ENCODE measurements around the gene DGCR6L.
"Not testable (repeated sequence)": the region's sequence is repeated elsewhere in the genome, so short reads cannot be mapped to it uniquely, and the experiment has no call there.

Gene DGCR6L

DNA sequence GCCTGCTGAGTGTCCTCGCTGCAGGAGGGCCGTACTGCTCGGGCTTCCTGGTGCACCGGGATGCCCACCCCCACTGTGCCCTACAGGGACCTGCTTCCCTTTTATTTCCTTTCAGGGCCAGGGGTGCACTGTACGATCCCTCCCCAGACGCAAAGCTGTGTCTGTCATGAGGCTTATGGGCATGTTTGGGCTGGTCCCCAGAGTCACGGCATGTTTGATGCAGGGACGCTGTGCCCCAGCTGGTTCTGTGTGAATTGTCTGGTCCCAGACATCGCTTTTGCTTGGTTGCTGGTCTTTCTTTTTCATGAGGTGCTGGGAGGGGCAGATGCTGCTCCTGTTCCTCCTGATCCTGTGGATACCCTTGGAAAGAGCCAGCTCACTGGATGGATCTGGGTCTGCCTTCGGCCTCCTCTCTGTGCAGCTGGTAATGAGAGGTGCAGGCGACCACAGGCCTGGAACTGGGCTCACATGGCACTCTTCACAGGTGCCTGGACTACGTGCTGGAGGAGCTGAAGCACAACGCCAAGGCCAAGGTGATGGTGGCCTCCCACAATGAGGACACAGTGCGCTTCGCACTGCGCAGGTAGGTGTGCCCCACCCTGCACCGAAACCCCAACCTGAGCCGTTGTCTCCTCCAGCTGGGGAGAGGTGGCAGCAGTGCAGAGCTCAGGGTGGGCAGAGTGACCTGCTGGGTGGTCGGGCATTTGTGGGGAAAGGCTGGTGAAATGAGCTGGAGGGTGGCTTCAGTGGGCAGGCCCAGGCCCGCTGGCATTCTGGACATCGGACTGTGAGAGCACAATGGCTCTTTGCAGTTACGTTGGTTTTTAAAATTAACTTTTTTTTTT lies 10.8 kb downstream of the DGCR6L start:
- DNase-seq, result not testable (repeated sequence)

DNA sequence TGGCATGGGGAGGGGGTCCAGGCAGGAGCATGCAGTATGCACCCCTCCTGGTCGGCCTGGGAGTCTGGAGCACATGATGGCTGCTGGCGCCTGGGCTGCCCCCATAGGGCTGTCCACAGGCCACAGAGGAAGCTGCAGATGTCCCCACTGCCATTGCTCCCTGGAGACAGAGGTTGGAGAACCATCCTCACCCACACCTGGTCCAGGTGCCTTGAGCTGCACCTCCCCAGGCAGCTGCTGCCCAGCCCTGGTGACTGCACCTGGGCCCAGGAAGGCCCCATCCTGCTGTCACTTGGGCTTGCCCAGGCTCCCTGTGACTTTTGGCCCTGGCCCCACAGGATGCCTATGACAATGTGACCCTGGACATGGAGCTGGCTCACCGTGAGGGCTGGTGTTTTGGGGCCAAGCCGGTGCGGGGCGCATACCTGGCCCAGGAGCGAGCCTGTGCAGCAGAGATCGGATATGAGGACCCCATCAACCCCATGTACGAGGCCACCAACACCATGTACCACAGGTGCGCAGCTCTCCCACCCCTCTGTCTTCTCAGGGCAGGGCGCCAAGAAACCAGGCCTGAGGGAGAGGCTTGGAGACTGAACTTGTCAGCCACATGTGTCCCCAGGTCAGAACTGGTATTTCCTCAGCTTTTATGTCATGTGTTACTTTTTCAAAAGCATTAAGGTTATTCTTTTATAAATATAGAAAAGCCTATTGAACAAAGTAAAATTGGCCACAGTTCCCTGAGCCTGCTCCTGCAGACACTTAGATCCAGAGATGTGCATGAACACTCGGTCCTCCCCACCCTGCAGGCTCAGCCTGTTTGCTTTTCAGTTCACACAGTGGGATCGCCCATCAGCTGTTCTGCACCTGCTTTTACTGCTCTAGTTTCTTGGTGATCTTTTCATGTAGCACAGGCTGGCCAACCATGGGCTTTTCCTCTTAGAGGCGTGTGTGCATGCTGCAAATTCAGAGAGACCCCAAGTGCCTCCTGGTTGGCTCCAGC lies 12.1 kb downstream of the DGCR6L start:
- DNase-seq, result not testable (repeated sequence)

DNA sequence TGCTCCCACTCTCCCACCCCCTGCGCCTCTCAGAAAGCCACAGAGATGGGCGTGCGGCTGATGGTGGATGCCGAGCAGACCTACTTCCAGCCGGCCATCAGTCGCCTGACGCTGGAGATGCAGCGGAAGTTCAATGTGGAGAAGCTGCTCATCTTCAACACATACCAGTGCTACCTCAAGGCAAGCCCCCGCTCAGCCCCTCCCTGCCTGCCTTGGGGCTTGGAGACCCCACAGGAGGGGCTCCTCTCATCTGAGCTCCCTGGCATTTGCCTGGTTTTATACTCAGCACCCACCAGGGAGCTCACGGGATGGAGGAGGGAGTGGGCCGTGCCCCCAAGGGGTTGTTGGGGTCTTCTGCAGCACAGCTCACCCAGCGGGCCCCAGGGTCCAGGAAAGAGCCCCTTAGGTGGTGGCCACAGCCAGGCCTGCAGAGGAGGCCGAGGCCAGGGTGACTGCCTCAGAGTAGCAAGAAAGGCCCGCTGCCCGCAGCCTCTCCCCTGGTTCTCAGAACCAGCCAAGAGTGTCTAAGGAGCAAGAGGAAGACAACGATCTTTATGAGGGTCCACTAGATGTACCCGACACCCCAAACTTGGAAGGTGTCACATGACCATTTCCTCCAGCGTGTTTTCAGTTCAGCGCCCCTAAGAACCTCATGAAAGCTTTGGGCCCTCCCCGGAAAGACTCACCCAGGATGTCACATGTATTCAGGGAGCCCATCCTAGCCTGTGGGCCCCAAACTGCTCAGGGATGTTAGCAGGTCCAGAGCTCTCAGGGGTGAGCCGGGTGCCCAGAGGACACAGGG lies 13.0 kb downstream of the DGCR6L start:
- DNase-seq, result not testable (repeated sequence)

DNA sequence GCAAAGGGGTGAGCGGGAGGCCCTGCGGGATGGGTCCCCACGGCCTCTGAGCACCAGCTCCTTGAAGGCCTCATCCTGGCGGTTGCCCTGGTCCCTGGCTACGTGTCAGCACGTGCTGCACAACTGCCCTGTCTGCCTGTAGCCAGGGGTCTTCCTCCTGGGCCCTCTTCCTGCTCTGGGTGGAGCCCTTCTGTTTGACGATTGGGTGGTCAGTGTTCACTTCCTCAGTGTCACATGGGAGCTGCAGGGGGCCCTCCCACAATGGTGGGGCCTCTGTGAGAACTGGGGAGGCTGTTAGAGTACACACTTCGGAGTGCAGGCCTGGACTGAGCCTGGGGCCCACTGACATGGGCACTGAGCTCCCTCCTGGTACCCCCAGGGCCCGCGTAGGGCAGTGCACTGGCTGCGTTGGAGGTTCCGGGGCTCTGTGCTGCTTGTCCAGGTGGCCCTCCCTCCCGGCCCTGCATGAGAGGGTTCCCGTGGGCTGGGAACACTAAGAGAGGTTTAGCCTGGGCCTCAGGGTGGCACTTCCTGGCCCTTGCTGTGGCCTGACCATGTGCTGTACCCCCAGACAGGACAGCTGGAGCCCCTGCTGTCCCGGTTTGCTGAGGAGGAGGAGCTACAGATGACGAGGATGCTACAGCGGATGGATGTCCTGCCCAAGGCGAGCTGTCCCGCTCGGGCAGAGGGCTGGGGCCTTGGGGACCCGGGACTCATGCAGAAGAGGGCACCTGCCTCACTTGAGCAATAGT lies 13.8 kb downstream of the DGCR6L start:
- no peak for DNase-seq

DNA sequence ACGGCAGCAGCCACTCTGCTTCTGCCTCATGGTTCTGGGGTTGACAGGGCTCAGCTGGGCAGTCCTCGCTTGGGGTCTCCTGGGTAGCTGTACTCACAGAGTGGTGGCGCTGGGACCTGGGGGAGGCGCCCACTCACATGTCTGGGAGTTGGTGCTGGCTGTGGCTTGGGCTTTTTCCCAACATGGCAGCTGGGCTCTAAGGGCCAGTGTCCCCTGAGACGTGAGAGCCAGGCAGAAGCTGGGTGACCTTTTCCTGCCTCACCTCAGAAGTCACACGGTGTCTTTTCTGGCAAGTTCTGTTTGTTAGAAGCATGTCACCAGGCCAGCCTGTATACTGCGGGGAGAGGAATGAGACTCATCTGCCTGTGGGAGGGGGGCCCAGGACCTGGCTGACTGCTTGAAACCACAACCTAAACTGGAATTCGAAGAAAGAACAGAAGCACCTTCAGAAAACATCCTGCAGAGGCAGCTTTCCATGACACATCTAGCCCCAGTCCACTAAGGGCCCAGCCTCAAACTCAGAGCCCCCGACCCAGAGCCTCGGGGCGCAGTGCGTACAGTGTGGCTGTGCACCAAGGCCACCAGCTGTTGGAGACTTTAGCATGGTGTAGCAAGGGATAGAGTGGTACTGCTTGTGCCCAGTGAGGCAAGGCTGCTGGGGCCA lies 14.5 kb downstream of the DGCR6L start:
- not testable (repeated sequence) for DNase-seq

DNA sequence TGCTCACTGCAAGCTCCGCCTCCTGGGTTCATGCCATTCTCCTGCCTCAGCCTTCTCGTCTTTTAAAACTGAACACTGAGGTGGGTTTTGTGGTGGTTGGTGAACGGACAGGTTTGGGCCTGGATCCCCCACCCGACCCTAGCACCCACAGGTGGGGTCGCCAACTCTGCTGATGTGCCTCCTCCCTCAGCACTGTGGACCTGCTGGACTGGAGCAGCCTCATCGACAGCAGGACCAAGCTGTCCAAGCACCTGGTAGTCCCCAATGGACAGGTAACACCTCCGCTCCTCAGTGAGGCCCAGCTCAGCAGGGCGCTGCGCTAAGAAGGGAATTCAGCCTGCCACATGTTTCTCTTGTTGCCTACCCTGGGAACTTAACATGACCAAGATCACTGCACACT lies 15.2 kb downstream of the DGCR6L start:
- DNase-seq, result no peak

DNA sequence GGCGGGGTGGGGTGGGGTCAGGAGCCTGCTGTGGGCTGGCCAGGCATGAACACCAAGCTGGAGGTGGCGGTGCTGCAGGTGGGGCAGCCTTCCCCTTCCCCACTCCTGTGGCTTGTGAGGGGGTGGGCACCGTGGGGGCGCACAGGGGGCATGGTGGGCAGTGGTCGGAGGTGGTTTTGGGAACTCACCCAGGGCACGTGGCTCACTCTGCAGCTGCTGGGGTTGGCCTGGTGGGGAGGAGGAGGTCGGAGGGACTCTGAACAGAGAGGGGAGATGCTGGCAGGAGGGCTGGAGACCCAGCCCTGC lies 16.7 kb downstream of the DGCR6L start:
- DNase-seq, result not testable (repeated sequence)

DNA sequence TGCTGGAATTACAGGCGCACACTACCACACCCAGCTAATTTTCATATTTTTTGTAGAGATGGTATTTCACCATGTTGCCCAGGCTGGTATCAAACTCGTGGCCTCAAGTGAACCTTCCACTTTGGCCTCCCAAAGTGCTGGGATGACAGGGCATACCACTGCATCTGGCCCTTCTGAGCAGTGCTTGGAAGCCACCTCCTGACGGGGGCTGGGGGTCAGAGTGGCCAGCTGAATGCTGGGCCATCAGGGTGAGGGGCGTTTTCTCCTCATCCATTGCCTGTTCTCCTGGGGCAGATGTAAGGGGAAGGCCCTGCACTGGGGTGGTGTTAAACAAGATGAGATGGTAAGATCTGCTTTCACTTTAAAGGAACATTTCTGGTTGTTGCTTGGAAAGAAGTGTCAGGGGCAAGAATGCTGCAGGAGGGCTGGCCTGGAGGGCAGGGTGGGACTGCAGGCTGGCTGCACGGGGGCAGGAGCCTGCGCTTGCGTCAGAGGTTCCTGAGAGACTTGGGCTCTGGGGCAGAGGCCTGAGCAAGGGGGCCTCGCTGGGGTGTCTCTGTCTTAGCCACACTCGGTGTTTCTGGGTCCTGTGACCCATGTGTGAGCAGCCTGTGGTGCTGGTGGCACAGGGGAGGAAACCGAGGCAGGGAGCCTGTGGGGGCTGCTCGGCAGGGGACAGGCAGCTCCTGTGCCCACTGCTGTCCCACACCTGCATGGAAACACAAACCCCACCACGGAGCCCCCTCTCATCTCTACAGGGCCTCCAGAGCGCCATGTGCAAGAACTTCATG lies 17.2 kb downstream of the DGCR6L start:
- no peak for DNase-seq

DNA sequence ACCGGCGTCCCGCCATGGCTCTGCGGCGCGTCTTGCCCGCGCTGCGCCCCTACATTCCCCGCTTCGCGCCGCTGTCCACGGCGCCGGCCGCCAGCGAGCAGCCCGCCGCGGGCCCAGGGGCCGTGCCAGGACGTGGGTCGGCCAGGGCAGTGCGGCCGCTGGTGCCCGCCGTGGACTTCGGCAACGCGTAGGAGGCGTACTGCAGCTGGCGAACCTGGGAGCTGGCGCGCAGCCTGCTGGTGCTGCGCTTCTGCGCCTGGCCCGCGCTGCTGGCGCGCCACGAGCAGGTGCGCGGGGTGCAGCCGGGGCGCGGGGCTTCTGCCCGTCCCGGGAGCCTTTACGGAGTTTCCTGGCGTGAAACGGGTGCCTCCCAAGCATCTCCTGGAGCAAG lies 20.1 kb downstream of the DGCR6L start:
- DNase-seq, result no peak

DNA sequence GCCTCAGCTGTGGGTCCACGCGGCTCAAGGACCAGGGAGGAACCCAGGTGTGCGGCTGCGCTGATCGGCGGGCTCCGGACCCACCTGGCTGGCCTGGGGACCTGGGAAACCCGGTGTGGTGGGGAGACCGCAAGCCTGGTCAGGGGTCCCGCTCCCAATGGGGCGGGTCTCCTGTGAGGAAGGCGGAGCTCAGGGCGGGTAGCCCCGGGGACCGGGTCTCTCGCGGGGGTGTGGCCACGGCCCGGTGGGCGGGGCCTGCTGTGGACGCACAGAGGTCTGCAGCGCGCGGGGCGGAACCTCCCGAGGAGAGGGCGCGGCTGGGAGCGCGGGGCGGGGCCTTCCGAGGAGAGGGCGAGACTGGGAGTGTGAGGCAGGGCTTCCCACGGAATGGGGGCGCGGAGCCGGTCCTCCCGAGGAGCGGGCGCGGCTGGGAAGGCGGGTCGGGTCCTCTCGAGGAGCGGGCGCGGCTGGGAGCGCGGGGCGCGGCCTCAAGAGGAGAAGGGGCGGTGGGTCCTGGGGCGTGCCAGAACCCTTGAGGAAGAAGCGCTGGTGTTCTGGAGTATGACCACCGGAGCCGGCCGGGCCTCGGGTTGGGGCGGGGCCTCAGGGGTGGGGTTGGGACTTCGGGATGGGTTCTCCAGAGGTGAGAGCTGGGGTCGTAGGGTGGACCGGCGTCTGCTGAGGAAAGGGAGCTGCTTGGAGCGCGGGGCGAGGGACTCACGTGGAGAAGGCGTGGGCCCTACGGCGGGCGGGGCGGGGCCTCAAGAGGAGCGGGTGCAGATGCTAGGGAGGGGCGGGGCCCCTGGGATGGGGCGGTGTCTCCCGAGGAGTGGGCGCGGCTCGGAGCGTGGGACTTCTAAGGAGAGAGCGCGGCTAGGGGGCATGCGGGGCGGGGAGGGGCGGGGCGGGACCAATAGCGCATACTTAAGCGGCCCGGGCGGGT lies 20.8 kb downstream of the DGCR6L start:
- DNase-seq, result peak; percentile 90

DNA sequence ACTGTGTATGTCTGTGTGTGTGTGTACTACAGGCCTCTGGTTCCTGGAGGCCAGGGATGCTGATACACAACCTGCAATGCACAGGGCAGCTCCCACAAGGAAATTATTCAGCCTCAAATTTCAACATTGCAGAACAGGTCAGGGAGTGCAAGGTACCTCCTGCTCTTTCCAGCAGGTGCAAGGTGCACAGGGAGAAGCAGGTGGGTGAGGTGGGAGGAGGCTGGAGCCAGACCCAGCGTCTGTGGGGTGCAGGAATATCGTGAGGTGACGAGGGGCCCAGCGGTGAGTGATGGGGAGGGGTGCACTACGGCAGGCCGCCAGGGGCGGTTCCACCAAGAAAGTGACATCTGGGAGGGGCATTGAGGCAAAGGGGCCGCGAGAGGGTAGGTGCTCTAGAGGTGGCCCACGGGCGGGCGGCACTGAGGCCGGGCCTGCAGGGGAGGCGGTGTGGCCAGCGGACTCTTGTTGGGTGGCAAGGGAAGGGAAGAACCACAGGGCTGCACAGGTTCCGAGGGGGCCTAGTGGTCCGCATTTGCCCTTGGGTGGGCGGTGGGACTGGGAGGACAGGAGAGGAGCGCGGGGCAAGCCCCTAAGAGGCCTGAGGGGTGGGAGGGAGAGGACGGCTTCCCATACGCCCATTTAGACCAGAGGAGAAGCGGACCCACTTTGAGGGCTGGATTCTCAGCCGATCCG lies 21.6 kb downstream of the DGCR6L start:
- no peak for DNase-seq

DNA sequence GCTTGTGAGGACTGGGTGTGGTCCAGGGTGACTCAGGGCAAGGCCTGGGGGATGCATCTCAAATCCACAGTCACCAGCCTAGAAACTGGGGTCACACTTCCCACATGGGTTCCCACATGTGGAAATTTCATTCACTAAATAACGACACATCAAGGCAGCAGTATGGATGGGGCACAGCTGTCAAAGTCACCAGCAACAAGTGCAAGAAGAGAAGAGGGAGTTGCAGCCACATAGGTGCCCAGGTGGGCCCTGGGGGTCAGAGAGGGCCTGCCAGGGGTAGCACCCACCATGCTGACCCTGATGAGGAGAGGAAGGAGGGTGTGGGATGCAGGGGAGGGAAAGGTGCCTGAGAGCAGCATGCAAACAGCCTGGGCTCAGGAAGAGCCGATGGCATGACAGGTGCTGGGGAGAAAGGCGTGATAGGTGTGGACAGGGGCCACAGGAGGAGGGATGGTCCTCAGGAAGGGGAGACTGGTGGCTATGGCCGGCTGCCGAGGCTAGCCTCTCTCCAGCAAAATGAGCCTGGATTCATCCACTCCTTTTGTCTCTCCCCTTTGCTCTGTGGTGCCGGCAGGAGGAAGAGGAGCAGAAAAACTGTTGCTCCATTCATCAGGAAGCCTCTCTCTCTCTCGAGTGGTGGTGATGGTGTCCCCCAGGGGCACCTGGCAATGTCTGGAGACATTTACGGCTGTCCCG lies 22.3 kb downstream of the DGCR6L start:
- DNase-seq, result no peak

DNA sequence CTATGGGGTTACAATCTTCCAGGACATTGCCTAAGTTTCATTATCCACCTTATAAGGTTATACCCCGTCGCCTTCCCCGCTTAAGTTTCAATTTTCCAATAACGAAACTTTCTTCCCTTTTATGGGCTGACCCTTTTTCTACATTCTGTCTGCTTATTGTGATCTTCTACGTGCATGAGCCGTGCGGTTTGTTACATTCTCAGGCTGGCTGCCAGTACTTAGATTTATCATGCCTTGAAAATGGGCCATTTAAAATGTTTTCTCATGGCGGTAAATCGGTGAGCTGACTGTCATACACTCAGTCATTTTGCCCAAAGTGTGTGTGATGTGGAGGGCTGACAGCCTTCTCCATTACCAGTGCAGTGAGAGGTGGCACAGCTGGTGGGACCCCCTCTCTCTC lies 23.3 kb downstream of the DGCR6L start:
- no peak for DNase-seq

DNA sequence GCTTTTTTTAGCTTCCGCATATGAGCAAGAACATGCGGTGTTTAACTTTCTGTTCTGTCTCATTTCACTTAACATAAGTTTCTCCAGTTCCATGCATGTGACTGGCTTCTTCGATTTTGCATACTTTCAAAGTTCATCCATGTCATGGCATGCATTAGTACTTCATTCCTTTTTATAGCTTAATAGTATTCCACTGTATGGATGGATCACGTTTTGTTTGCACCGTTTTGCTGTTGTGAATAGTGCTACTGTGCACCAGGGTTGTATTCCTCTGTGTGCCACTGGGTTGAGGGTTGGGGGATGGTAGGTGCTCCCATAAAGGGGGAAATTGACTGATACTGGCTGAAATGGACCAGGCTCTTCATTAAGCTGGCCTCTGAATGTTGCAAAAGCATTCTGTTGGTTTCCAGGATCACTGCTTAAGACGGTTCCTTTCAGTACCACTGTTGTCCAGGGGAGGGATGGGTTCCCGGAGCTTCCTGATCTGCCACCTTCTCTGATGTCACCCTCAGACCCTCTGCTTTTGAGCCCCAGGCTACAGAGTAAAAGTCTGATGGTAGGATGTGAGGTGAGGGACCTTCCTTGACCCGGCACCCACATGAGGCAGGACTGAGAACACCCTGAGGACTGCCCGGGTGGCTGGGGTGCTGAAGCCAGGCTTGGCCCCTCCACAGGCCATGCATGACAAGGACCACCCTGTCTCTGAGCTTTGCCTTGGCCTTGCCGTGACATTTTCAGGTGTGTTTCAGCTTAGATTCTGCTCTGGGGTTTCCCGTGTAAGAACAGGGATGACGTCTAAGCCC lies 24.4 kb downstream of the DGCR6L start:
- DNase-seq, result no peak

DNA sequence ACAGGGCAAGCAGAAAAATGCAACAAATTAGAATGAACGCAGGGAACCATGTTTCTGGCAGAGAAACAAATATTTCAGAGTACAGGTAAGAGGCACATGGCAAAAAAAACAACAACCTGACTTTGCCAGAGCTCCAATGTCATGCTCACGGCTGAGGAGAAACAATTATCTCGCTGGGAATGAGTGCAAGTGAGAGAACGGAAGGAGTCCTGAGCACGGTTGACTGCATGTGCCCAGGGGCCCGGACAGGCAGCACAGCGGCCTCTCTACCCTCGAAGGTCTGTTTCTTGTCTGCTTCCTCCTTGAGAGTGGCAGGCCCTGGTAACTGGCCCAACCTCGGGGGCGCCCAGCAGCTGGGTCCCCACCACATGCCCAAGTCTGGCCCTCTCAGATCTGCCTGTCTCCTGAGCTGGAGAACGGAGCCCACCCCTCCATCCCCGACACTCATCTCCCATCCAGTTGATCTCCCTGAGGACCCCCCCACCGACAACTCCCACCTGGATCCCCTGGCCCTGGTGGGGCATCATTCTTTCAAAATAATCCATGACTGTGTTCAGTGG lies 27.1 kb downstream of the DGCR6L start:
- no peak for DNase-seq

DNA sequence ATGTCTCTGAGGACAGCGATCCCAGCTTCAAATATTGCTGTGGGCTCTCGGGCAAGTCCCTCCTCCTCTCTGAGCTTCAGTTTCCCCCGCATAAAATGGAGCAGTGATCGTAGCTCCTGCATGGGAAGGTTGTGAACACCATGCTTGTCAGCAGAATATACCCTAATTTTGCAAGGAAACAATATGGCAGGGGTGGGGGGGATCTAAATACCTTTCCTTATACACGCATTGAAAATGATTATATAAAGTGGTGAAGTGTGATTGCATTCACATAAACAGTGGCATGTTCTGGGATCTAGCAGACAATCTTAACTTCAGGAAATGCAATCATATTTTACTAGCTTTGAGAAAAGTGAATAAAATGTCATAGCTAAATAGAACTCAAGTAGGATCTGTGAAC lies 27.8 kb downstream of the DGCR6L start:
- DNase-seq, result no peak

DNA sequence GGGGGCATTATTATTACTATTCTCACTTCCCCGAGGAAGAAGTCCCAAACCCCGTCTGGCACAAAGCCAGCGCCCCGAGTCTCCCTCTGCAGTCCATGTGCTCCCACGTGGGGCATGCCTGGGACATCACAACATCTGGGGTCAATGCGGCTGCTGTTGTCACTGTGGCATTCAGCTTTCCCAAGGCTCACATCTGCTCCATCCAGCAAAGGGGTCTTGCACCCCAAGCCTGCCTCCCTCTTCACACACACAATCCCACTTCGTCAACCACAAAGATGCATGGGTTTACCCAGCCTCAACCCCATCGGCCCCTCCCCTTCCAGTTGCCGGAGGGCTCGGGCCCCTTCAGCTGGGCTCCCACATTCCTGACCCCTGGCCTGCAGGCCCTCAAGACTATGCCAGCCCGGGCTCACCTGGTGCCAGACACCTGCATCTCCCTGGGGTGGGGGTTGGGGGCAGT lies 28.2 kb downstream of the DGCR6L start:
- DNase-seq, result no peak
